GM23248 (cell line): ENCODE data around the gene SBNO2. TPM values are rescaled to one million over a fixed set of nuclear protein-coding genes. Genes with fewer than 3 reads are reported as not detected.
A peak's percentile ranks its signal among the peaks of the same experiment; 100 is the strongest.

Experiments
- DNase-seq: peaks from one replicate; pipeline ENCODE4 v3.0.0-alpha.2; 2015
- H2AFZ ChIP-seq: fragments of 200-600 bp; sonication (generic); 2 replicates; pipeline ENCODE4 v1.6.1; 2016; ENCODE audit warnings: antibody characterized with exemption
- H3F3A ChIP-seq: fragments of 200-600 bp; sonication (generic); 2 replicates; pipeline ENCODE4 v1.6.1; 2016; ENCODE audit warnings: mild to moderate bottlenecking, antibody characterized with exemption, mixed run types; ENCODE audit not compliant: insufficient read depth
- H3K27ac ChIP-seq: fragments of 200-600 bp; sonication (generic); 2 replicates; pipeline ENCODE4 v1.5.1; 2016; ENCODE audit warnings: mild to moderate bottlenecking
- H3K27me3 ChIP-seq: fragments of 200-600 bp; sonication (generic); replicated peaks from 2 replicates; pipeline ENCODE4 v1.6.1; 2016; ENCODE audit warnings: mild to moderate bottlenecking; ENCODE audit not compliant: insufficient read depth
- H3K36me3 ChIP-seq: fragments of 200-600 bp; sonication (generic); 2 replicates; pipeline ENCODE4 v1.6.1; 2016; ENCODE audit warnings: low read depth, mild to moderate bottlenecking
- H3K4me1 ChIP-seq: fragments of 200-600 bp; sonication (generic); 2 replicates; pipeline ENCODE4 v1.6.1; 2016; ENCODE audit warnings: mild to moderate bottlenecking; ENCODE audit not compliant: insufficient read depth
- H3K4me2 ChIP-seq: fragments of 200-600 bp; sonication (generic); one replicate; pipeline ENCODE4 v1.6.1; 2016; ENCODE audit warnings: mild to moderate bottlenecking; ENCODE audit not compliant: unreplicated experiment
- H3K4me3 ChIP-seq: fragments of 200-600 bp; sonication (generic); 2 replicates; pipeline ENCODE4 v1.5.1; 2016; ENCODE audit warnings: mild to moderate bottlenecking
- H3K79me2 ChIP-seq: fragments of 200-600 bp; sonication (generic); 2 replicates; pipeline ENCODE4 v1.6.1; 2016; ENCODE audit warnings: mild to moderate bottlenecking; ENCODE audit not compliant: insufficient read depth
- H3K9ac ChIP-seq: fragments of 200-600 bp; sonication (generic); 2 replicates; pipeline ENCODE4 v1.6.1; 2016; ENCODE audit warnings: mild to moderate bottlenecking
- H3K9me2 ChIP-seq: fragments of 200-600 bp; sonication (generic); 2 replicates; pipeline ENCODE4 v1.6.1; 2016; ENCODE audit warnings: mixed run types, mild to moderate bottlenecking, moderate library complexity; ENCODE audit not compliant: insufficient read depth
- H3K9me3 ChIP-seq: fragments of 200-600 bp; sonication (generic); one replicate; pipeline ENCODE4 v1.6.1; 2017; ENCODE audit warnings: low read depth
- H4K20me1 ChIP-seq: fragments of 200-600 bp; sonication (generic); 2 replicates; pipeline ENCODE4 v1.6.0; 2016; ENCODE audit not compliant: insufficient read depth
- EZH2 ChIP-seq: fragments of 200-600 bp; sonication (generic); IDR thresholded peaks from 2 replicates; pipeline ENCODE4 v1.6.1; 2018; ENCODE audit warnings: antibody characterized with exemption, mild to moderate bottlenecking; ENCODE audit not compliant: insufficient read depth, poor library complexity, severe bottlenecking
- EZH2phosphoT487 ChIP-seq: fragments of 200-600 bp; sonication (generic); IDR thresholded peaks from 2 replicates; pipeline ENCODE4 v1.6.1; 2018; ENCODE audit warnings: antibody characterized with exemption, moderate library complexity, mild to moderate bottlenecking, low read depth; ENCODE audit not compliant: insufficient read depth
- WGBS, 2 experiments: methylation state at CpG; one replicate each; pipeline ENCODE4 v1.1.6; 2015 to 2017; ENCODE audit warnings: low lambda C conversion rate in 2 of 2, low coverage in 1 of 2; ENCODE audit errors: missing lambda C conversion rate in 2 of 2; 5-methylcytosine and 5-hydroxymethylcytosine counted together
- in situ Hi-C: fragments of 300-500 bp; cut with MboI; formaldehyde crosslinking; loops from 2 replicates; pipeline ENCODE4 v1.15.0; 2020
- polyA plus RNA-seq: library from polyadenylated mRNA; unstranded; fragments of >200 nt; fragmentation: Nextera tagmentation; extraction: Ambion mirVana; gene quantifications from 2 replicates; pipeline ENCODE4 v1.2.1, GENCODE V29; 2016
- total RNA-seq: library from RNA; depleted of rRNA; stranded (reverse); fragments of >200 nt; shearing (Covaris generic); gene quantifications from 2 replicates; pipeline ENCODE4 v1.2.3, GENCODE V29; 2014

Gene SBNO2
- total and polyA plus RNA-seq, 2 experiments from 2014 or later: 7.5 to 70.4 TPM

GRCh38 chr19:1110809-1111640, 63.0 kb downstream of the SBNO2 start:
- in situ Hi-C loops: no loop called here
- no peak for TF ChIP-seq EZH2phosphoT487
- TF ChIP-seq EZH2: no peak
- peak; percentile 59 for DNase-seq

GRCh38 chr19:1109697-1110671, 64.1 kb downstream of the SBNO2 start:
- WGBS, 2 experiments: 94% methylated on average over 22 to 54 of the region's 54 CpGs
- H3K4me2 ChIP-seq: no peak overlapping the region
- H3K36me3 ChIP-seq: peaks cover 17% of the 10 kb centered on the region; the same call in 1 of the 2 replicates
- H2AFZ ChIP-seq: no peak overlapping the region
- H3K27me3 ChIP-seq: no peaks in the 10 kb centered on the region
- no peak for TF ChIP-seq EZH2phosphoT487
- no peak for TF ChIP-seq EZH2
- H3K9me3 ChIP-seq: no peaks in the 10 kb centered on the region
- in situ Hi-C loops: no loop called here
- H3K9ac ChIP-seq: no peak overlapping the region
- no peak overlapping the region for H3K4me3 ChIP-seq
- H3K9me2 ChIP-seq: no peaks in the 10 kb centered on the region
- no peak for DNase-seq
- 0 out of 2 replicates have a peak, but pooled peaks cover 5% of the 10 kb centered on the region for H3K79me2 ChIP-seq
- H3F3A ChIP-seq: 0 out of 2 replicates have a peak, but pooled peaks cover 7% of the 10 kb centered on the region
- no peaks in the 10 kb centered on the region for H4K20me1 ChIP-seq
- no peaks in the 10 kb centered on the region for H3K4me1 ChIP-seq
- no peak overlapping the region for H3K27ac ChIP-seq

More at GRCh38 chr19:1110809-1111640, 63.0 kb downstream of the SBNO2 start:
- H3K36me3 ChIP-seq: peaks cover 17% of the 10 kb centered on the region; the same call in 1 of the 2 replicates
- no peaks in the 10 kb centered on the region for H3K27me3 ChIP-seq
- no peaks in the 10 kb centered on the region for H3K9me3 ChIP-seq
- no peak overlapping the region for H3K9ac ChIP-seq
- 84 to 86% methylated on average over 17 to 18 of the region's 18 CpGs for WGBS, 2 experiments
- peaks cover 3% of the 10 kb centered on the region; the same call in 1 of the 2 replicates for H3K79me2 ChIP-seq
- peaks cover 3% of the 10 kb centered on the region; the same call in 1 of the 2 replicates for H3F3A ChIP-seq
- no peaks in the 10 kb centered on the region for H4K20me1 ChIP-seq
- H3K4me3 ChIP-seq: no peak overlapping the region
- H3K9me2 ChIP-seq: no peaks in the 10 kb centered on the region
- H2AFZ ChIP-seq: no peak overlapping the region
- H3K27ac ChIP-seq: no peak overlapping the region
- no peak overlapping the region for H3K4me2 ChIP-seq
- H3K4me1 ChIP-seq: no peaks in the 10 kb centered on the region

GRCh38 chr19:1109032-1109551, 65.0 kb downstream of the SBNO2 start:
- TF ChIP-seq EZH2 (no peak), EZH2phosphoT487 (no peak)
- Histone ChIP-seq H3K4me2 (no peak overlapping the region), H3K79me2 (0 out of 2 replicates have a peak, but pooled peaks cover 5% of the 10 kb centered on the region), H3K4me1 (no peaks in the 10 kb centered on the region), H3K27ac (no peak overlapping the region), H3K4me3 (no peak overlapping the region), H3K9ac (no peak overlapping the region), H3K27me3 (no peaks in the 10 kb centered on the region), H3K9me3 (no peaks in the 10 kb centered on the region), H3K9me2 (no peaks in the 10 kb centered on the region), H3F3A (0 out of 2 replicates have a peak, but pooled peaks cover 7% of the 10 kb centered on the region), H4K20me1 (no peaks in the 10 kb centered on the region), H3K36me3 (peaks cover 15% of the 10 kb centered on the region; the same call in 1 of the 2 replicates), H2AFZ (no peak overlapping the region)
- peak; percentile 28 for DNase-seq
- in situ Hi-C loops: no loop called here
- 94 to 95% methylated on average over 16 to 34 of the region's 48 CpGs for WGBS, 2 experiments
